K562 (cell line): ENCODE measurements around the gene AUNIP. TPM values are rescaled to one million over a fixed set of nuclear protein-coding genes. Genes with fewer than 3 reads are reported as not detected.

ENCODE experiments used
- CHD2 ChIP-seq: IDR thresholded peaks from 2 replicates; pipeline ENCODE4 v1.6.1; 2011; ENCODE audit warnings: low read depth, low read length
- DDX20 ChIP-seq: fragments of 450-650 bp; IDR thresholded peaks from 2 replicates; pipeline ENCODE4 v1.6.1; 2016; ENCODE audit warnings: missing genetic modification characterization, low read depth, mild to moderate bottlenecking, missing compliant biosample characterization, moderate library complexity
- KDM2B ChIP-seq: fragments of 250-450 bp; sonication (Bioruptor Pico); IDR thresholded peaks from 2 replicates; pipeline ENCODE4 v1.8.0; 2021; ENCODE audit warnings: mild to moderate bottlenecking, moderate library complexity
- MYNN ChIP-seq, 2 experiments: sonication (generic); formaldehyde crosslinking in 1 of 2; IDR thresholded peaks; 2 replicates each; pipeline versions ENCODE4 v1.5.0 to v1.6.1; 2016 to 2020; ENCODE audit warnings: antibody characterized with exemption in 1 of 2, missing genetic modification reagents in 1 of 2
- NCOA2 ChIP-seq, 2 experiments: fragments of 450-650 bp; IDR thresholded peaks; 2 replicates each; pipeline ENCODE4 v1.6.1; 2018; ENCODE audit warnings: mild to moderate bottlenecking in 2 of 2, moderate library complexity in 1 of 2; ENCODE audit not compliant: partially characterized antibody in 2 of 2
- SMAD4 ChIP-seq: fragments of 250-450 bp; sonication (Bioruptor Pico); conservative IDR thresholded peaks from 2 replicates; pipeline ENCODE4 v1.8.0; 2021; ENCODE audit warnings: inconsistent platforms, mild to moderate bottlenecking, moderate library complexity
- SMC3 ChIP-seq: conservative IDR thresholded peaks from 2 replicates; pipeline ENCODE4 v1.6.1; 2011; ENCODE audit warnings: low read depth, low read length, improper control_type of control experiment; ENCODE audit not compliant: insufficient read depth
- SREBF2 ChIP-seq: sonication (generic); formaldehyde crosslinking; IDR thresholded peaks from 2 replicates; pipeline ENCODE4 v1.4.0; 2020; ENCODE audit warnings: mild to moderate bottlenecking, missing genetic modification reagents
- STAG1 ChIP-seq: sonication (generic); formaldehyde crosslinking; IDR thresholded peaks from 2 replicates; pipeline ENCODE4 v1.5.0; 2020; ENCODE audit warnings: missing genetic modification reagents, borderline replicate concordance
- TRIM24 ChIP-seq, 2 experiments: fragments of 450-650 bp; IDR thresholded peaks; 2 replicates each; pipeline ENCODE4 v1.6.1; 2016
- ZKSCAN1 ChIP-seq: fragments of 150-350 bp; IDR thresholded peaks from 2 replicates; pipeline ENCODE4 v1.6.1; 2016; ENCODE audit warnings: low read depth, low read length
- ZNF408 ChIP-seq: fragments of 250-450 bp; sonication (Bioruptor Pico); IDR thresholded peaks from 2 replicates; pipeline ENCODE4 v1.4.0; 2020; ENCODE audit warnings: low read depth, mild to moderate bottlenecking, moderate library complexity
- ZNF696 ChIP-seq: fragments of 250-450 bp; sonication (Bioruptor Pico); conservative IDR thresholded peaks from 2 replicates; pipeline ENCODE4 v1.4.0; 2020; ENCODE audit warnings: mild to moderate bottlenecking, moderate library complexity
- polyA plus RNA-seq, 8 experiments: library from polyadenylated mRNA; depleted of rRNA in 4 of 8; stranded (reverse) in 5 of 8; unstranded in 3 of 8; fragments of >200 nt; fragmentation: Nextera tagmentation in 2 of 8; fragmentation: Illumina TruSeq in 1 of 8; extraction: Ambion mirVana in 2 of 8; extraction: Trizol in 1 of 8; gene quantifications; 2 replicates each; pipeline versions ENCODE4 v1.2.1 to v1.2.3, GENCODE V29; 2011 to 2014; ENCODE audit warnings: inconsistent platforms in 1 of 8, missing spikeins in 1 of 8
- total RNA-seq, 7 experiments: library from RNA; depleted of rRNA in 6 of 7; stranded (reverse); fragments of >200 nt in 6 of 7; fragmentation: Illumina TruSeq in 2 of 7; extraction: Trizol in 2 of 7; gene quantifications; 2 replicates each; pipeline versions ENCODE4 v1.2.1 to v1.2.3, GENCODE V29; 2011 to 2021; ENCODE audit warnings: low replicate concordance in 1 of 7
- TF ChIP-seq, protein P1 (sequence below): sonication (generic); formaldehyde crosslinking; IDR thresholded peaks from 2 replicates; pipeline ENCODE4 v1.8.1; 2022; ENCODE audit warnings: missing genetic modification reagents
- TF ChIP-seq, protein P2 (sequence below): fragments of 200-800 bp; sonication (Bioruptor generic); IDR thresholded peaks from 2 replicates; pipeline ENCODE4 v1.6.1; 2017; ENCODE audit warnings: missing genetic modification characterization, missing compliant biosample characterization
- TF ChIP-seq, protein P3 (sequence below), 3 experiments: fragments of 200-800 bp in 1 of 3; sonication (Bioruptor generic) in 1 of 3; sonication (generic) in 1 of 3; formaldehyde crosslinking in 1 of 3; IDR thresholded peaks; 2 replicates each; pipeline versions ENCODE4 v1.6.1 to v1.8.0; 2016 to 2022; ENCODE audit warnings: mild to moderate bottlenecking in 2 of 3, missing compliant biosample characterization in 2 of 3, missing genetic modification characterization in 2 of 3, missing genetic modification reagents in 1 of 3
- TF ChIP-seq, protein P4 (sequence below): fragments of 450-650 bp; formaldehyde crosslinking; IDR thresholded peaks from 2 replicates; pipeline ENCODE4 v1.4.0; 2020; ENCODE audit warnings: mild to moderate bottlenecking, moderate library complexity
- TF ChIP-seq, protein P5 (sequence below): sonication (generic); formaldehyde crosslinking; IDR thresholded peaks from 2 replicates; pipeline ENCODE4 v1.8.0; 2022; ENCODE audit warnings: missing genetic modification reagents, mild to moderate bottlenecking, borderline replicate concordance

Gene AUNIP
- total and polyA plus RNA-seq, 9 of the 15 experiments (the other 6 are each of a cell fraction or from before 2014, with no cell fraction given), result 12.1 to 53.8 (median 47.1) TPM

DNA sequence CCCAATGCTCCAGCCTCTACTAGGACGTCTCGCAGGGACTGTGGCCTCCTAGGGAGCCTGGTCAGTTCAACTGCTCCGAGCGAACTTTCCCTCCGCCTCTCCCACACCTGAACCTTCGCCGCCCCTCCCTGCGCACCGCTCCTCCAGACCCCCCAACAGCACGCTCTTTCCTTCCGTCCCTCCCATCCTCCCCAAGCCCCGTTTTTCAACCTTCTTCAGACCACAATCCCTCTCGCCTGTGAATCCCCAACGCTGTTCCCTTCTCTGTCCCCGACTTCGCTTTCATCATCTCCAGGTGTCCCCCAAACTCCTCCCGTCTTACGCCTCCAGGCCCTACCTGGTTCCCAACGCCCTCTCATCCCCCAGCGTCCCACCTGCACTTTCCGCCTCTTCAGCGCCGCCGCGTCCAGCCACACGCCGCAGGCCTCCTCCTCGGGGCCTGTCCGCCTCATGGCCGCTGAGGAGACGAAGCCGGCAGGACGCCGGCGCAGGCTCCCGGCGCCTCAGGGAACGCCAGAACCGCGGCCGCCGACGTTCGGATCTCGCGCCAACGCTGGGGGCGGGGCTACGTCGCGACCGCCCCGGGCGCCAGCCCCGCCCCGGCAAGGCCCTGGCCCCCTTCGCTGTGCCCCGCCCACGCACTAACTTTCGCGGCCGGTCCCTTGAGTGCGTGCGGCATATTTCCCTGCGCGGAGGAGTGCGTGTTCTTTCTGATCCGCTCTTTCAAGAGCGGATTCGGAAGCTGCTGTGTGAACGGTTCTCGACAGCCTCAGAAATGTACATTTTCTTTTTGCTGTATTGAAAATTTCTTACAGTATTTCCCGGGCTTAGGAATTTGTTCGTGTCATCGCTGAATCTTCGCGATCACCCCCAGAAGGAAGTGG lies at the start of gene AUNIP (continued):
- no peak for TF ChIP-seq STAG1
- TF ChIP-seq SMC3, result 0 out of 2 replicates have a peak, but pooled peaks have one; percentile 24
- TF ChIP-seq SREBF2 (CRISPR knock-in tag), result no peak
- TF ChIP-seq, protein P1, sequence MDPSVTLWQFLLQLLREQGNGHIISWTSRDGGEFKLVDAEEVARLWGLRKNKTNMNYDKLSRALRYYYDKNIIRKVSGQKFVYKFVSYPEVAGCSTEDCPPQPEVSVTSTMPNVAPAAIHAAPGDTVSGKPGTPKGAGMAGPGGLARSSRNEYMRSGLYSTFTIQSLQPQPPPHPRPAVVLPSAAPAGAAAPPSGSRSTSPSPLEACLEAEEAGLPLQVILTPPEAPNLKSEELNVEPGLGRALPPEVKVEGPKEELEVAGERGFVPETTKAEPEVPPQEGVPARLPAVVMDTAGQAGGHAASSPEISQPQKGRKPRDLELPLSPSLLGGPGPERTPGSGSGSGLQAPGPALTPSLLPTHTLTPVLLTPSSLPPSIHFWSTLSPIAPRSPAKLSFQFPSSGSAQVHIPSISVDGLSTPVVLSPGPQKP, result no peak
- peak; percentile 58; the same call in 1 of the 2 replicates for TF ChIP-seq DDX20
- TF ChIP-seq, protein P2, sequence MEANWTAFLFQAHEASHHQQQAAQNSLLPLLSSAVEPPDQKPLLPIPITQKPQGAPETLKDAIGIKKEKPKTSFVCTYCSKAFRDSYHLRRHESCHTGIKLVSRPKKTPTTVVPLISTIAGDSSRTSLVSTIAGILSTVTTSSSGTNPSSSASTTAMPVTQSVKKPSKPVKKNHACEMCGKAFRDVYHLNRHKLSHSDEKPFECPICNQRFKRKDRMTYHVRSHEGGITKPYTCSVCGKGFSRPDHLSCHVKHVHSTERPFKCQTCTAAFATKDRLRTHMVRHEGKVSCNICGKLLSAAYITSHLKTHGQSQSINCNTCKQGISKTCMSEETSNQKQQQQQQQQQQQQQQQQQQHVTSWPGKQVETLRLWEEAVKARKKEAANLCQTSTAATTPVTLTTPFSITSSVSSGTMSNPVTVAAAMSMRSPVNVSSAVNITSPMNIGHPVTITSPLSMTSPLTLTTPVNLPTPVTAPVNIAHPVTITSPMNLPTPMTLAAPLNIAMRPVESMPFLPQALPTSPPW (CRISPR knock-in tag), result peak; percentile 89
- TF ChIP-seq, protein P3, sequence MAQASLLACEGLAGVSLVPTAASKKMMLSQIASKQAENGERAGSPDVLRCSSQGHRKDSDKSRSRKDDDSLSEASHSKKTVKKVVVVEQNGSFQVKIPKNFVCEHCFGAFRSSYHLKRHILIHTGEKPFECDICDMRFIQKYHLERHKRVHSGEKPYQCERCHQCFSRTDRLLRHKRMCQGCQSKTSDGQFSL (CRISPR knock-in tag; IDR thresholded peaks at IDR 0.05), result peak; percentile 70; the same call in 1 of the 2 replicates
- TF ChIP-seq, protein P3 (tag; IDR thresholded peaks at IDR 0.05), result no peak
- no peak for TF ChIP-seq KDM2B (CRISPR knock-in tag)
- TF ChIP-seq MYNN (IDR thresholded peaks at IDR 0.05), result no peak
- TF ChIP-seq MYNN (CRISPR knock-in tag; IDR thresholded peaks at IDR 0.05), result no peak
- TF ChIP-seq, protein P4, sequence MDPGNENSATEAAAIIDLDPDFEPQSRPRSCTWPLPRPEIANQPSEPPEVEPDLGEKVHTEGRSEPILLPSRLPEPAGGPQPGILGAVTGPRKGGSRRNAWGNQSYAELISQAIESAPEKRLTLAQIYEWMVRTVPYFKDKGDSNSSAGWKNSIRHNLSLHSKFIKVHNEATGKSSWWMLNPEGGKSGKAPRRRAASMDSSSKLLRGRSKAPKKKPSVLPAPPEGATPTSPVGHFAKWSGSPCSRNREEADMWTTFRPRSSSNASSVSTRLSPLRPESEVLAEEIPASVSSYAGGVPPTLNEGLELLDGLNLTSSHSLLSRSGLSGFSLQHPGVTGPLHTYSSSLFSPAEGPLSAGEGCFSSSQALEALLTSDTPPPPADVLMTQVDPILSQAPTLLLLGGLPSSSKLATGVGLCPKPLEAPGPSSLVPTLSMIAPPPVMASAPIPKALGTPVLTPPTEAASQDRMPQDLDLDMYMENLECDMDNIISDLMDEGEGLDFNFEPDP (CRISPR knock-in tag), result no peak
- TF ChIP-seq, protein P5, sequence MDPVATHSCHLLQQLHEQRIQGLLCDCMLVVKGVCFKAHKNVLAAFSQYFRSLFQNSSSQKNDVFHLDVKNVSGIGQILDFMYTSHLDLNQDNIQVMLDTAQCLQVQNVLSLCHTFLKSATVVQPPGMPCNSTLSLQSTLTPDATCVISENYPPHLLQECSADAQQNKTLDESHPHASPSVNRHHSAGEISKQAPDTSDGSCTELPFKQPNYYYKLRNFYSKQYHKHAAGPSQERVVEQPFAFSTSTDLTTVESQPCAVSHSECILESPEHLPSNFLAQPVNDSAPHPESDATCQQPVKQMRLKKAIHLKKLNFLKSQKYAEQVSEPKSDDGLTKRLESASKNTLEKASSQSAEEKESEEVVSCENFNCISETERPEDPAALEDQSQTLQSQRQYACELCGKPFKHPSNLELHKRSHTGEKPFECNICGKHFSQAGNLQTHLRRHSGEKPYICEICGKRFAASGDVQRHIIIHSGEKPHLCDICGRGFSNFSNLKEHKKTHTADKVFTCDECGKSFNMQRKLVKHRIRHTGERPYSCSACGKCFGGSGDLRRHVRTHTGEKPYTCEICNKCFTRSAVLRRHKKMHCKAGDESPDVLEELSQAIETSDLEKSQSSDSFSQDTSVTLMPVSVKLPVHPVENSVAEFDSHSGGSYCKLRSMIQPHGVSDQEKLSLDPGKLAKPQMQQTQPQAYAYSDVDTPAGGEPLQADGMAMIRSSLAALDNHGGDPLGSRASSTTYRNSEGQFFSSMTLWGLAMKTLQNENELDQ, result 0 out of 2 replicates have a peak, but pooled peaks have one; percentile 78
- TF ChIP-seq TRIM24 (IDR thresholded peaks at IDR 0.05), result peak; percentile 35 to 42; a peak in 2 of 4 replicates
- no peak for TF ChIP-seq ZNF408
- peak; percentile 72; the same call in 1 of the 2 replicates for TF ChIP-seq SMAD4
- peak; percentile 70; the same call in 1 of the 2 replicates for TF ChIP-seq ZKSCAN1
- TF ChIP-seq ZNF696 (CRISPR knock-in tag), result no peak
- no peak for TF ChIP-seq CHD2
- TF ChIP-seq NCOA2 (IDR thresholded peaks at IDR 0.05; ENCODE audit: partially characterized antibody in 2 of 2), result no peak
